Neuronal stem cell (in vitro differentiated cells): ENCODE results near the gene ATP11B.

ENCODE experiments used
- DNase-seq: peaks from one replicate; pipeline ENCODE4 v3.0.0-alpha.2; 2013; ENCODE audit warnings: low spot score
- H2AFZ ChIP-seq: one replicate; pipeline ENCODE4 v1.6.1; 2013; ENCODE audit warnings: mild to moderate bottlenecking, low read length, inconsistent platforms
- H2AK5ac ChIP-seq: 2 replicates; pipeline ENCODE4 v1.6.1; 2013; ENCODE audit warnings: low read depth, mild to moderate bottlenecking, inconsistent platforms, low read length, moderate library complexity, mixed read lengths
- H2BK120ac ChIP-seq: 2 replicates; pipeline ENCODE4 v1.6.1; 2013; ENCODE audit warnings: low read depth, mild to moderate bottlenecking, inconsistent platforms, low read length, moderate library complexity, mixed read lengths
- H2BK12ac ChIP-seq: one replicate; pipeline ENCODE4 v1.6.1; 2013; ENCODE audit warnings: low read length, inconsistent platforms
- H2BK15ac ChIP-seq: 2 replicates; pipeline ENCODE4 v1.6.1; 2013; ENCODE audit warnings: mild to moderate bottlenecking, low read length, inconsistent platforms, mixed read lengths
- H2BK5ac ChIP-seq: one replicate; pipeline ENCODE4 v1.6.1; 2013; ENCODE audit warnings: inconsistent platforms, mild to moderate bottlenecking, low read length, moderate library complexity
- H3K14ac ChIP-seq: one replicate; pipeline ENCODE4 v1.6.1; 2013; ENCODE audit warnings: low read length, inconsistent platforms
- H3K18ac ChIP-seq: 2 replicates; pipeline ENCODE4 v1.6.1; 2013; ENCODE audit warnings: low read length, inconsistent platforms
- H3K23ac ChIP-seq: 2 replicates; pipeline ENCODE4 v1.6.1; 2013; ENCODE audit warnings: low read depth, mild to moderate bottlenecking, mixed read lengths, low read length, inconsistent platforms; ENCODE audit not compliant: poor library complexity
- H3K27ac ChIP-seq: replicated peaks from 3 replicates; pipeline ENCODE4 v1.5.1; 2013; ENCODE audit warnings: low read length, inconsistent platforms
- H3K27me3 ChIP-seq, 3 experiments: 2 replicates each; pipeline ENCODE4 v1.6.1; 2013; ENCODE audit warnings: low read length in 3 of 3, mild to moderate bottlenecking in 2 of 3, inconsistent platforms in 1 of 3, low read depth in 1 of 3, mixed read lengths in 1 of 3, moderate library complexity in 1 of 3; ENCODE audit not compliant: control insufficient read depth in 3 of 3, insufficient read depth in 3 of 3
- H3K36me3 ChIP-seq, 2 donors: replicated peaks in 1 of 2; 2 replicates each; pipeline ENCODE4 v1.6.1; 2013; ENCODE audit warnings: low read length in 2 of 2; ENCODE audit not compliant: control insufficient read depth in 2 of 2, insufficient read depth in 2 of 2
- H3K4ac ChIP-seq: 2 replicates; pipeline ENCODE4 v1.6.1; 2013; ENCODE audit warnings: inconsistent platforms, mild to moderate bottlenecking, low read length, moderate library complexity
- H3K4me1 ChIP-seq, 2 donors: 1 replicate in 1 of 2; 2 replicates in 1 of 2; pipeline ENCODE4 v1.6.1; 2013; ENCODE audit warnings: low read length in 2 of 2, low read depth in 1 of 2; ENCODE audit not compliant: control insufficient read depth in 2 of 2, insufficient read depth in 1 of 2
- H3K4me2 ChIP-seq: one replicate; pipeline ENCODE4 v1.6.1; 2013; ENCODE audit warnings: mild to moderate bottlenecking, low read length, inconsistent platforms; ENCODE audit not compliant: insufficient read depth, poor library complexity, severe bottlenecking
- H3K4me3 ChIP-seq, 2 donors: 2 replicates each; pipeline ENCODE4 v1.5.1; 2013; ENCODE audit warnings: low read length in 2 of 2, mild to moderate bottlenecking in 2 of 2, inconsistent platforms in 1 of 2, moderate library complexity in 1 of 2
- H3K79me1 ChIP-seq: one replicate; pipeline ENCODE4 v1.6.1; 2013; ENCODE audit warnings: low read depth, mild to moderate bottlenecking, inconsistent platforms, low read length, moderate library complexity
- H3K9ac ChIP-seq: one replicate; pipeline ENCODE4 v1.6.1; 2013; ENCODE audit warnings: mild to moderate bottlenecking, low read depth, low read length, inconsistent platforms; ENCODE audit not compliant: poor library complexity
- H3K9me3 ChIP-seq, 2 donors: replicated peaks in 1 of 2; 2 replicates each; pipeline versions ENCODE3 to v1.6.1; 2013; ENCODE audit warnings: low read length in 2 of 2, mild to moderate bottlenecking in 2 of 2, inconsistent platforms in 1 of 2, low read depth in 1 of 2, mixed read lengths in 1 of 2, moderate library complexity in 1 of 2; ENCODE audit not compliant: control insufficient read depth in 2 of 2, insufficient read depth in 1 of 2
- H4K8ac ChIP-seq: one replicate; pipeline ENCODE4 v1.6.1; 2013; ENCODE audit warnings: low read depth, mild to moderate bottlenecking, inconsistent platforms, low read length, moderate library complexity
- H4K91ac ChIP-seq: one replicate; pipeline ENCODE4 v1.6.1; 2013; ENCODE audit warnings: low read length, low read depth, mild to moderate bottlenecking, inconsistent platforms; ENCODE audit not compliant: poor library complexity
- WGBS, 2 donors: extraction: QIAGEN DNeasy Blood & Tissue Kit; methylation state at CpG; one replicate each; pipeline ENCODE4 v1.1.7; 2013; ENCODE audit warnings: missing lambda C conversion rate in 2 of 2, mixed read lengths in 1 of 2; ENCODE audit not compliant: insufficient read length in 2 of 2, insufficient replicate concordance in 1 of 2; ENCODE audit errors: extremely low coverage in 2 of 2; 5-methylcytosine and 5-hydroxymethylcytosine counted together

ATP11B gene

DNA sequence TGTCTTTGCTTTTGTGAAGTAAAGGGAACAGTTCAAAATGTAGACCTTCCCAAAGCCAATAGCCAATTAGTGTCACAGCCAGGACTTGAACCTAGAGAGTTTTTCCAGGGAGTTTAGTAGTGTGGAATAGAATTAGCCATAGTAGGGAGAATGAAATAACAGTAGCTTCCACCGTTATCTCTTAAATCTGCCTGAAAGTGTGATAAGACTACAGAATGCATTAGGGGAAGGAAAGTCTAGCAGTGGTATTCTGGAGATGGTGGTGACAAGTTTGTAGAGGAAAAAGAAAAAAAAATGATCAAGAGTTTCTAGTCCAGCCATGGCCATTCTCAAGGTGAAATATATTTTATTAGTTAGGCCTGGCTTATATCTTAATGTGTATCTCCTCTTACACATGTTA lies 13.8 kb downstream of the ATP11B start:
- no peak overlapping the region for H4K91ac ChIP-seq
- H3K9me3 ChIP-seq, result no peaks in the 10 kb centered on the region
- H3K4me3 ChIP-seq, result no peak overlapping the region
- no peaks in the 10 kb centered on the region for H3K27me3 ChIP-seq
- no peak overlapping the region for H2AK5ac ChIP-seq
- H2BK120ac ChIP-seq, result no peak overlapping the region
- no peak overlapping the region for H2BK15ac ChIP-seq
- no peaks in the 10 kb centered on the region for H3K79me1 ChIP-seq
- no peak overlapping the region for H2BK12ac ChIP-seq
- H3K27ac ChIP-seq, result no peak overlapping the region
- H3K14ac ChIP-seq, result no peak overlapping the region
- H3K4me2 ChIP-seq, result no peak overlapping the region
- no peak overlapping the region for H2BK5ac ChIP-seq
- no peak overlapping the region for H2AFZ ChIP-seq
- peaks cover 1 to 4% of the 10 kb centered on the region in 2 donors for H3K4me1 ChIP-seq
- H3K23ac ChIP-seq, result no peak overlapping the region
- no peak overlapping the region for H3K18ac ChIP-seq
- no peak overlapping the region for H3K9ac ChIP-seq
- H3K36me3 ChIP-seq, result no peaks in the 10 kb centered on the region
- no CpG with 5 or more reads among the region's 1 CpG for WGBS, 2 donors
- no peak overlapping the region for H3K4ac ChIP-seq
- DNase-seq, result no peak
- no peak overlapping the region for H4K8ac ChIP-seq

DNA sequence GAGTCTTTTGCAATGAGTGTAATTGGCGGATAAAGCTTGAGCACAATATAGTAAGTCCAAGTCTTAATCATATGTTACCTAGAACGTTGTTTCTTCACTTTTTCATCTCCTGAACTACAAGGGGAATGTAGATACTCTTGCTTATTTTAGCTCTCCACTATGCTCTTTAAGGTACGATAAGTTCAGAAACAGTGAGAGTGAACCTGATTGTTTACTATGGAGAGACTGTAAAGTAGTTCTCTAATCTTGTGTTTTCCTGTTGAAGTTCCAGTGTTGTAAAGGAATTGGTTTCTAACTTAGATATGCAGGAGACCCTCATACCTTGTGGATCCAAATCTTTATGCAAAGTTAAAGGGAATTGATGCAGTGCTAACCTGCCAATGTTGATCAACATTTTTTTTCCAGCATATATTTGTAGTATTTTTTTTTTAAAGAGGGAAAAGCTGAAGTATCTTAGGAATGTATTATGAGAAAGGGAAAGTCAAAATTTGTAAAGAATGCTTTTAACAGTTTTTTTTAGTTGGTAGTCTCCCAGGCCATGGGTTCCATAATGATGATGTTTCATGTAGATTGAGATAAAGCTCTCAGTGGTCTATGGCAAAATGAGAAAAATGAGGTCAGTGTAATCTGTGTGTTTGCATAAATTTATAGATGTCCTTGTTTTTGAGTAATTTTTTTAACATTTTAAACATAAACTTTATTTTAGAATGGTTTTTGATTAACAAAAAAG lies 14.9 kb downstream of the ATP11B start:
- Histone ChIP-seq H2BK5ac (no peak overlapping the region), H2BK15ac (no peak overlapping the region), H3K27me3 (no peaks in the 10 kb centered on the region), H3K9ac (no peak overlapping the region), H3K4ac (no peak overlapping the region), H2AK5ac (no peak overlapping the region), H3K18ac (no peak overlapping the region), H4K91ac (no peak overlapping the region), H3K23ac (no peak overlapping the region), H3K4me1 (no peaks in the 10 kb centered on the region), H3K4me2 (no peak overlapping the region), H3K27ac (no peak overlapping the region), H3K79me1 (no peaks in the 10 kb centered on the region), H4K8ac (no peak overlapping the region), H3K9me3 (no peaks in the 10 kb centered on the region), H2BK12ac (no peak overlapping the region), H2AFZ (no peak overlapping the region), H3K14ac (no peak overlapping the region), H3K4me3 (no peak overlapping the region), H3K36me3 (no peaks in the 10 kb centered on the region), H2BK120ac (no peak overlapping the region)
- whole genome bisulfite sequencing, 2 donors, result no CpG with 5 or more reads among the region's 3 CpGs
- DNase-seq, result no peak

DNA sequence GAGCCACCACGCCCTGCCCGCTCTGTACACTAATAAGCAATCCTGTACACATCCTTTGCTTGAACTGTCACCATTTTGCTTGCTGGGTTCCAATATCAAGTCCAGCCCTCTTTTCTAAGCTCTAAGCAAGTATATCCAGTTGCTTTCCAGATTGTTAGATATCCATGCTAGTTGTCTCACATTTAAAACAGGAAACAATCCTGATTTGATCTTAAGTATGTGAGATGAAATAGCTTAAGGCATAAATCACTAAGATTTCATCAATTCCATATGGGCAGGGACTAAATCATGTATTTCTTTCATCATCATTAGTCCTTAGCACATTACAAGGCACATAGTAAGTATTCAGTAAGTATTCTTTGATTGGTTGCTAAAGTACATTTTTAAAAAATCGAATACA lies 16.2 kb downstream of the ATP11B start:
- no peak overlapping the region for H3K4me2 ChIP-seq
- no peak for DNase-seq
- H2BK120ac ChIP-seq, result no peak overlapping the region
- H3K4me3 ChIP-seq, result no peak overlapping the region
- no peaks in the 10 kb centered on the region for H3K27me3 ChIP-seq
- no peak overlapping the region for H2AFZ ChIP-seq
- H3K9ac ChIP-seq, result no peak overlapping the region
- no peak overlapping the region for H2BK15ac ChIP-seq
- H2AK5ac ChIP-seq, result no peak overlapping the region
- H4K8ac ChIP-seq, result no peak overlapping the region
- H3K79me1 ChIP-seq, result no peaks in the 10 kb centered on the region
- H3K18ac ChIP-seq, result no peak overlapping the region
- H3K23ac ChIP-seq, result no peak overlapping the region
- no peaks in the 10 kb centered on the region for H3K36me3 ChIP-seq
- no peak overlapping the region for H3K14ac ChIP-seq
- no peak overlapping the region for H2BK12ac ChIP-seq
- H3K4ac ChIP-seq, result no peak overlapping the region
- H3K4me1 ChIP-seq, result no peaks in the 10 kb centered on the region
- no peak overlapping the region for H4K91ac ChIP-seq
- WGBS, 2 donors, result no CpG with 5 or more reads among the region's 3 CpGs
- H3K9me3 ChIP-seq, result no peaks in the 10 kb centered on the region
- H2BK5ac ChIP-seq, result no peak overlapping the region
- H3K27ac ChIP-seq, result no peak overlapping the region

DNA sequence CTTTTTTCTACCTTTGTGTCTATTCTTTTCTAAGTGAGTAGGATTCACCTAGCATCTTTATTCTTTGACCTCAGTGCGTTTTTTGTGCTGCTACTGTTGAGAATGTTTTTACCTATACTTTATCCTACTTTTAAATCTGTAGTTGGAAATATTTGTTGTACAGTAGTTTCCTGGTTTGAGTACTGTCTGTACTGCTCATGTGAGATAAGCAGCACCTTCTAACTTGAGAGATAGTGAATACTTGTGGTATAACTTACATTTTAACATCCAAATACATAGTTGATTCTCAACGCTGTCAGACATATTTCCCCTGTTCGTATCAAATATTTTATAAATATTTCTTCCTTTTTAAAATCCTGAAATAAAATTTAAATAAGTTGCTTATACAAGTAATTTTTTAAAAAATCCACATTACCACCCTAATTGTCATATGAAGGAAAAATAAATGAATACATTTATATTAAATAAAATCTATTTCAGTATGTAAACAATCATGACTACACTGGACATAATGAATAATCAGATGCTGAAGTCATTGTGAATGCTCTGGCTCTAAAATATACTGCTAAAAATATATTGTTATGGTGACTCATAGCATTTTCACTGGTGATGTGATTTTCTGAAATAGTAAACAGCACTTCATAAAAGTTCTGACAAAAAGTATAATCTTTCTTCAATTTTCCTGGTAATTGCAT lies 17.4 kb downstream of the ATP11B start:
- H3K36me3 ChIP-seq, result no peaks in the 10 kb centered on the region
- no peak overlapping the region for H2AFZ ChIP-seq
- H3K9ac ChIP-seq, result no peak overlapping the region
- no peak overlapping the region for H3K4me3 ChIP-seq
- no peak overlapping the region for H2BK120ac ChIP-seq
- H3K79me1 ChIP-seq, result no peaks in the 10 kb centered on the region
- no peak overlapping the region for H3K14ac ChIP-seq
- no peak overlapping the region for H4K91ac ChIP-seq
- H2AK5ac ChIP-seq, result no peak overlapping the region
- no CpG with 5 or more reads among the region's 3 CpGs for WGBS, 2 donors
- no peak overlapping the region for H2BK15ac ChIP-seq
- no peak overlapping the region for H3K4ac ChIP-seq
- no peak overlapping the region for H2BK5ac ChIP-seq
- H3K9me3 ChIP-seq, result no peaks in the 10 kb centered on the region
- no peak for DNase-seq
- H3K27ac ChIP-seq, result no peak overlapping the region
- H3K18ac ChIP-seq, result no peak overlapping the region
- no peaks in the 10 kb centered on the region for H3K27me3 ChIP-seq
- H4K8ac ChIP-seq, result no peak overlapping the region
- no peaks in the 10 kb centered on the region for H3K4me1 ChIP-seq
- no peak overlapping the region for H3K4me2 ChIP-seq
- no peak overlapping the region for H3K23ac ChIP-seq
- H2BK12ac ChIP-seq, result no peak overlapping the region
